Measurements from ENCODE around the gene TCEA3.

Gene TCEA3

GRCh38 chr1:23438545-23438944 lies 14.0 kb upstream of the TCEA3 start:
- Histone ChIP-seq H3K27ac (no peak overlapping the region), H3K9me3 (no peaks in the 10 kb centered on the region), H3K4me3 (ENCODE audit: low read depth in 1 of 2, low read length in 1 of 2) (no peak overlapping the region), H3K4me1 (ENCODE audit: control insufficient read depth in 1 of 2, insufficient read depth in 1 of 2, low read depth in 1 of 2, low read length in 1 of 2) (no peaks in the 10 kb centered on the region), H3K27me3 (peaks cover 31% of the 10 kb centered on the region), H3K36me3 (no peaks in the 10 kb centered on the region)
- TF ChIP-seq CTCF (IDR thresholded peaks at IDR 0.05), result no peak

GRCh38 chr1:23437355-23437664 lies 12.8 kb upstream of the TCEA3 start:
- Histone ChIP-seq H3K27ac (no peak overlapping the region), H3K36me3 (no peaks in the 10 kb centered on the region), H3K4me3 (ENCODE audit: low read depth in 1 of 2, low read length in 1 of 2) (no peak overlapping the region), H3K27me3 (peaks cover 42% of the 10 kb centered on the region), H3K9me3 (no peaks in the 10 kb centered on the region), H3K4me1 (ENCODE audit: control insufficient read depth in 1 of 2, insufficient read depth in 1 of 2, low read depth in 1 of 2, low read length in 1 of 2) (no peaks in the 10 kb centered on the region)
- no peak for TF ChIP-seq CTCF (IDR thresholded peaks at IDR 0.05)

GRCh38 chr1:23436520-23437354 lies 12.2 kb upstream of the TCEA3 start:
- Histone ChIP-seq H3K4me3 (ENCODE audit: low read depth in 1 of 2, low read length in 1 of 2) (no peak overlapping the region), H3K36me3 (no peaks in the 10 kb centered on the region), H3K27ac (no peak overlapping the region), H3K9me3 (no peaks in the 10 kb centered on the region), H3K4me1 (ENCODE audit: control insufficient read depth in 1 of 2, insufficient read depth in 1 of 2, low read depth in 1 of 2, low read length in 1 of 2) (no peaks in the 10 kb centered on the region), H3K27me3 (peaks cover 42% of the 10 kb centered on the region)
- no peak for TF ChIP-seq CTCF (IDR thresholded peaks at IDR 0.05)

- no peak for TF ChIP-seq CTCF (IDR thresholded peaks at IDR 0.05)
- H3K9me3 ChIP-seq, result no peaks in the 10 kb centered on the region
- H3K27me3 ChIP-seq, result peaks cover 47% of the 10 kb centered on the region
- H3K36me3 ChIP-seq, result no peaks in the 10 kb centered on the region
- H3K4me1 ChIP-seq (ENCODE audit: control insufficient read depth in 1 of 2, insufficient read depth in 1 of 2, low read depth in 1 of 2, low read length in 1 of 2), result no peaks in the 10 kb centered on the region
- H3K4me3 ChIP-seq (ENCODE audit: low read depth in 1 of 2, low read length in 1 of 2), result no peak overlapping the region
- H3K27ac ChIP-seq, result no peak overlapping the region
Observed at GRCh38 chr1:23434260-23434775, 9.8 kb upstream of the TCEA3 start.

GRCh38 chr1:23433122-23433521 lies 8.6 kb upstream of the TCEA3 start:
- no peaks in the 10 kb centered on the region for H3K36me3 ChIP-seq
- no peak overlapping the region for H3K4me3 ChIP-seq (ENCODE audit: low read depth in 1 of 2, low read length in 1 of 2)
- no peaks in the 10 kb centered on the region for H3K9me3 ChIP-seq
- H3K4me1 ChIP-seq (ENCODE audit: control insufficient read depth in 1 of 2, insufficient read depth in 1 of 2, low read depth in 1 of 2, low read length in 1 of 2), result no peaks in the 10 kb centered on the region
- peaks cover 59% of the 10 kb centered on the region for H3K27me3 ChIP-seq
- H3K27ac ChIP-seq, result no peak overlapping the region
- no peak for TF ChIP-seq CTCF (IDR thresholded peaks at IDR 0.05)

Data from neutrophil (primary cell).